Measurements from ENCODE around the gene LAMTOR2.
"Not testable (repeated sequence)": the region's sequence is repeated elsewhere in the genome, so short reads cannot be mapped to it uniquely, and the experiment has no call there.

LAMTOR2 gene

DNA sequence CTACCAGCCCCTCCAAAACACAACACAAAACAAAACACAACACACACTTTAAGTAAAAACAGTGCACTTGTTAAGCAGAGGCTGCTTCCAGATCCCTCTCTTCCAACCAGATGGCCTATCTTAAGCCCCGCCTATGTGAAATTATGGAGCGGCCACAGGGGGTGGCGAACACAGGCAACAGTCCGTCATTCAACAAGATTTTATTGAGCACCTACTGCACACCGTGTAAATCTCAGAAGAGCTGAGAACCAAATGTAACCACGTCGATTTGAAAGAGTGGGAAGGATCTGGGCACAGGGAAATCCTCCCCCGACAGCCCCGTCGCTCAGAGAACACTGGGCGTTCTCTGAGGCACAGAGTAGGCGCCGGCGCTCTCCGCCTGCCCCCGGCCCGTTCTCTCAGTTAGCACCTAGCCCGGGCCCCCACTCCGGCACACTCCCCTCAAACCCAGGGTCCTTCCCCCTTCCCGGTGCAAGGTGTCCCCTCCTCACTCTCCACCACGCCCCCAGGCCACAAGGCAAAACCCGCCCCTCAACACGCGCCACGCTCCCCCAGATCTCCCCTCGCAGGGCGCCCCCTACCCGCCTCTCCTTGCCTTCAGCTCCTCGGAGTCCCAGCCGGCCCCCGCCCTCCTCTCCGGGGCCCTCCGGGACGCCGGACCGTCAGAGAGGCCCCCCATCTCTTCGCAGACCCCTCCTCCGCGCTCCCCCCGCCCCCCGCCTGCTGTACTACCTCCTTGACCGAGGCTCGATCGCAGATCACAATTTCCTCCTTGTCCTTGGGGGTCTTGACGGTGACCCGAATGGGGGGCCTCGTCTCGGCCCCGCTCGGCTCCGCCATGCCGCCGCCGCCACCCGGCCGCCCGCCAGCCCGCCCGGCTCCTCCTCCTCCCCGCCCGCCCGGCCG is 1.5 kb upstream of the LAMTOR2 start:
- DNase-seq (ENCODE audit: low read depth, low spot score): peak; percentile 74

DNA sequence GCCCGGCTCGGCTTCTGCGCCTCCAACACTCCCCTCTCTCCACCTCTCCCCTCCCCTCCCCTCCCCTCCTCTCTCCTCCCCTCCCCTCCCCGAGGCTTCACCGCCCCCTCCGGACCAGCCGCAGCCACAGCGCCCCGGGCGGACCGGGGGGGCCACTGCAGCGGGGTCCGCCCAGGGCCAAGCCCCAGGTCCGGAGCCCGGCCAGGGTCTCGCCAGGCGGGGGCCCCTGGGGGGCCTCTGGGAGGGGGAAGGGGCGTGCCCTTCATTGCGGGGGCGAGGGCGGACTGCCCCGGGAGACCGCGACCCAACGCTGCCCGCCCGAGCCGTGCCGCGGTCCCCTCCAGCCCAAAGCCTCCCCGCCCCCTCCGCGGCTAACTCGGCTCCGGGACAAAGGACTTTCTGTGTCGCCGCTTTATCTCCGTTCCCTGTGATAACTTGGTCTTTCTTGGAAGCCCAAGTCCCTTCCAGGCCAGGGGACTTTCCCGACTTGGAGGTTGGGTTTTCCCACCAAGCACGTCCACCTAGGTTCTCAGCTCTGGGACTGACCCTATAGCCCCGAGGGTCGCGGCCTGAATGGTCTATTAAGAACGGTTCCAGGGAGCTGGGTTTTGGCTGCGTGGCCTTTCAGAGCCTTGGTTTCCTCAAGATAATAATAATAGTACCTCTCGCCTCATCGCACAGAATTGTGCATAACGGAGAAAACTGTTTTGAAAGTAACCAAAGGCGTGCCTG is 648 bp upstream of the LAMTOR2 start, which contains the start of gene UBQLN4:
Gene UBQLN4 (minus strand): TSS at position 31 of the 732 bp plus-strand sequence. CDS start 97 bp downstream, outside the sequence.
- DNase-seq (ENCODE audit: low read depth, low spot score): peak; percentile 87

DNA sequence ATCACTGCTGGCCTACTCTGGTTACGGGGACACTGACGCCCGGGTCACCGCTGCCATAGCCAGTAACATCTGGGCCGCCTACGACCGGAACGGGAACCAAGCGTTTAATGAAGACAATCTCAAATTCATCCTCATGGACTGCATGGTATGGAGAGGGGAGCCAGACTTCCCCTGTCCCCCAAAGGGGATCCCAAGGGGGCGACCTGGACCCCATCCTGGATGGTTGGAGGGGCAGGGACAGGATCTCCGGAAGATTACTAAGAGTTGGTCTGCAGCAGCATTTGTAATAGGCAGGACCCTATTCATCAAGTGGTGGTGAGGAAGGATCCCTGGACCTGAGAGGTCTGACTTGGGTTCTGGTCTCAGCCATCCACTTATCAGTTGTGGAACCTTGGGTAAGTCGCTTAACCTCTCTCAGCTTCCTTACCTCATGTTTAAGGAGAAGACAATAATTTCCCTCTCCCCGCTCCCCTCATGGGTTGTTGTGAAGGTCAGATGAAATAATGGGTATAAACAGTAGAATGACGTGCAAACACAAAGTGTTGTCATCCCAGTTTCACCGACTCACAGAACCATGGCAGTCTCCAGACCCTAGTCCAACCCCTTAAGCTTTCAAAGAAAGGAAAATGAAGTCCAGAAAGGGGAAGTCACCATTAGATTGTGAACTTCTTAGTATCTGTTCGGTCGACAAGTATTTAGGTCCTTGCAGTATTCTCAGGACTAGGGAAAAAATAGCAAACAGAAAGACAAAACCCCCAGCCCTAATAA is 883 bp downstream of the LAMTOR2 start:
- no peak for DNase-seq (ENCODE audit: low read depth, low spot score)

DNA sequence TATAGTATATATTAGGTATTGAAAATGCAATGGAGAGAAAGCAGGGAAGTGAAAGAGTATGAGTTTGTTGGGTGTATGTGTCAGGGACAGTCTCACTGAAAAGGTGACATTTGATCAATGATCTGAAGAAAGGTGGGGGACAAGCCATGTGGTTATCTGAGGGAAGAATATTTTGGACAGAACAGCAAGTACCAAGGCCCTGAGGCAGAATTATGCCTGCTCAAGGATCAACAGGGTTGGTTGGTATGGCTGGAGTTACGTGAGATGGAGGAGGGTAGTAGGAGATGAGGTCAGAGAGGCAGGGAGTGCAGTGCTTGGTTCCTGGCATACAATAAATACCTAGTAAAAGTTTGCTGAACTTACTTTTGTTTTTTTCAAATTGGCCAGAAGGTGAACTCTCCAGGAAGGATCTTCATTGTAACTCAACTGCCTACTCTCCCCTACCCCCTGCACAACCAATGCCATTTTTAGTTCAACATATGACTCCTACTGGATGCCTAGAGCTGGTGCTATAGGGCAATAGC is 1.8 kb downstream of the LAMTOR2 start:
- no peak for DNase-seq (ENCODE audit: low read depth, low spot score)

DNA sequence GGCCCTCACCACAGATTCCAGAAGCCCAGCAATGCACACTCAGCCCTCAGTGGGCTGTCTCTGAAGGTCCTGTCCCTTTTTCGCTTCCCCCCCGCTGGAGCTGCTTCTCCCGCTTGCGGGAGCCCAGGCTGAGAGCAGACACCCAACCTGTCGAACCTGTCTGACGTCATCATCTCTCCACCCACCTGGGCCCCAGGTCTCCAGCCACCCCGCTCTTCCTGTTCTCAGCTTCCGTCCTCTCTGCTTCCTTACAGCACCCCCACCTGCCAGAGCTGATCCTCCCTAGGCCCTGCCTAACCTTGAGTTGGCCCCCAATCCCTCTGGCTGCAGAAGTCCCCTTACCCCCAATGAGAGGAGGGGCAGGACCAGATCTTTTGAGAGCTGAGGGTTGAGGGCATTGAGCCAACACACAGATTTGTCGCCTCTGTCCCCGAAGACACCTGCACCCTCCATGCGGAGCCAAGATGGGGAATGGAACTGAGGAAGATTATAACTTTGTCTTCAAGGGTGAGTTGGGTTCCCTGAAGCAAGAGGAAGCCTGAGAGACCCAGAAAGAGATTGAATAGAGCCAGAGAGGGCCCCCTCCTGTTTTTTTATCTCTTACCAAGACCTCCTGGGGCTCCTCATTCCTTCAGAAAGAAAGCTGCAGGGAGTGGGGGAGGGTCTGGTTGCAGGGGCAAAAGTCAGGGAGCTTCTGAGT is 6.5 kb downstream of the LAMTOR2 start, which contains the start of gene RAB25:
Gene RAB25 (plus strand): TSS at position 224 of the 700 bp plus-strand sequence. CDS start 241 bp downstream, at position 465.
- peak; percentile 94 for DNase-seq (ENCODE audit: low read depth, low spot score)

DNA sequence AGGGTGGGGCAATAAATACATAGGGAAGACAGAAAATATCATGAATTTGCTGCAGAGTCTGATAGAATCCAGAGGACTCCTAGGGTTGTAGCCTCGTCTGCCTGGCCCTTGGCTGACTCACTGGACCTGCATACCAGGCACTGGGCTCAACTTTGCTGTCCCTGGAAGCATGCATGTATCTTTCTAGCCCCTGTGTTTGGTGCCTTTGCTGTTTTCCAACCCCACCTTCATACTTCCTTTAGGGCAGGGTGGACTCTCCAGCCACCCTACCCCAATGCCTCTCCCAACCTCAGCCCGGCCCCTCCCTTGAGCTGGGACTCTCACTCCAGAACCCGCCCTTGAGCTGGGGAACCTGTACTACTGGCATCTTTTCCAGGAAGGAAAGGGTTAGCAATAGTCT is 7.6 kb downstream of the LAMTOR2 start:
- peak; percentile 53 for DNase-seq (ENCODE audit: low read depth, low spot score)

DNA sequence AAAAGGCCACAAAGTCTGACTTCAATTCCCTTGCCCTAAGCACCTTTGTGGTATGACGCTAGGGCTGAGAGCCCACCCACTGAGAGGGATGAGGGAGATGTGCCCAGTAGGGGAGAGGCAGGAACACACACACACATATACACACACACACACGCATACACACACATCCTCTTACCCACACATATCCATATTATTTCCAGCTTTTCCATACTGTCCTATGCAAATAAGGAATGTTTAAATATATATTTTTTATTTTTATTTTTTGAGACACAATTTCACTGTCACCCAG is 9.4 kb downstream of the LAMTOR2 start:
- DNase-seq (ENCODE audit: low read depth, low spot score): no peak

DNA sequence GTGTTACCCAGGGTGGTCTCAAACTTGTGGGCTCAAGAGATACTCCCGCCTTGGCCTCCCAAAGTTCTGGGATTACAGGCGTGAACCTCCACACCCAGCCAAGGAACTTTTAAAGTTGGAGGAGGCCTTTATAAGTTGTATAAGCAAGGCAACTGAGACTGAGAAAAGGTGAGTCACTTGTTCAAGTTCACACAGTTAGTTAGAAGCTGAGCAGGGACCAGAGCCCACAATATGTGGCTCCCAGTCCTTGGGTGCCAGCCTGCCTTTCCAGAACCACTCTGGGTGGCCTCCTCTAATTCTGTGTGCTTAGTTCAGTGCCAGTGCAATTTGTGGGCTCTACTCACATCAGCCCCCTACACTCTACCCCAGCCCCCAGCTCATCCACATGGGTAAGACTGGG is 10.0 kb downstream of the LAMTOR2 start:
- no peak for DNase-seq (ENCODE audit: low read depth, low spot score)

DNA sequence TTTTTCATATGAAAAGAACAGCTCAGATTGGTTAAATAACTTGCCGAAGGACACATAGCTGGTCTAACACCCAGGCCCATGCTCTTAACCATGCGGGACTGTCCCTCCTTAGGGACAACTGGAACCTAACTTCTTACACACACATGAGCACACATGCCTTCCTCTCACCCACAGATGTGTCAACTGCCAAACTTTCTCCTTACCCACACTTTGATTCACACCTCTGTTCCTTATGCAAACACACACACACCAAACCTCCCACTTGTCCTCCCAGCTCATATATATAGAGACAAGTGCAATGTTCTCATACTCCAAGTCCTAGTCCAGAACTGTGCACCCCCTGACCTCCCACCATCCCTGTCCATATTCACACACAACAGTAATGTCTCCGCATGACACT is 10.6 kb downstream of the LAMTOR2 start:
- no peak for DNase-seq (ENCODE audit: low read depth, low spot score)

DNA sequence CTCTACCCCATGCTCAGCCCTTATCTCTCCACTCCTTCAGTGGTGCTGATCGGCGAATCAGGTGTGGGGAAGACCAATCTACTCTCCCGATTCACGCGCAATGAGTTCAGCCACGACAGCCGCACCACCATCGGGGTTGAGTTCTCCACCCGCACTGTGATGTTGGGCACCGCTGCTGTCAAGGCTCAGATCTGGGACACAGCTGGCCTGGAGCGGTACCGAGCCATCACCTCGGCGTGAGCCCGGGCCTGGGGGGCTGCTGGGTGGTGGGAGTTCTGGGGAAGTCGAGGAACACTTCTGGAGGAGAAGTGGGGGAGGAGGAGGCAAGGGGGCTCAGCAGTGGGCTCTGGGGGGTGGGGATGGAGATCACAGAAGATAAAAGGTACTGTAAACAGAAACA is 11.3 kb downstream of the LAMTOR2 start:
- no peak for DNase-seq (ENCODE audit: low read depth, low spot score)

DNA sequence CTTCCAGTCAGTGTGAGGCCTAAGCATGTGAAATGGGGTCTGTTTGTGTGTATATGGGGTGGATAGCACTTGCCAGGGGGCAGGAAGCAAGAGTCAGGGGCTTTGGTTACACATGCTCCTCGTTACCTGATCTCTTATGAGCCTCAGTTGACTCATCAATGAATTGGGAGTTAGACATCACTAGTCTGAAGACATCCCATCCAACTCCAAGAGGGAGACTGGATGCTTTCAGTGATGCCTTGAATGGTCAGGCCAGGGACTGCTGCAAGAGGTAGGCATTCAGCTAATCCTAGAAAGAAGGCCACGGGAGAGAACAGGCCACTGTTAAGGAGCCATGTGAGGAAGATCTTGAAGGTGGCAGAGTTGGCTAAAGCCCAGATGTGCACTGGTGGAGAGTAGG is 12.7 kb downstream of the LAMTOR2 start:
- no peak for DNase-seq (ENCODE audit: low read depth, low spot score)

DNA sequence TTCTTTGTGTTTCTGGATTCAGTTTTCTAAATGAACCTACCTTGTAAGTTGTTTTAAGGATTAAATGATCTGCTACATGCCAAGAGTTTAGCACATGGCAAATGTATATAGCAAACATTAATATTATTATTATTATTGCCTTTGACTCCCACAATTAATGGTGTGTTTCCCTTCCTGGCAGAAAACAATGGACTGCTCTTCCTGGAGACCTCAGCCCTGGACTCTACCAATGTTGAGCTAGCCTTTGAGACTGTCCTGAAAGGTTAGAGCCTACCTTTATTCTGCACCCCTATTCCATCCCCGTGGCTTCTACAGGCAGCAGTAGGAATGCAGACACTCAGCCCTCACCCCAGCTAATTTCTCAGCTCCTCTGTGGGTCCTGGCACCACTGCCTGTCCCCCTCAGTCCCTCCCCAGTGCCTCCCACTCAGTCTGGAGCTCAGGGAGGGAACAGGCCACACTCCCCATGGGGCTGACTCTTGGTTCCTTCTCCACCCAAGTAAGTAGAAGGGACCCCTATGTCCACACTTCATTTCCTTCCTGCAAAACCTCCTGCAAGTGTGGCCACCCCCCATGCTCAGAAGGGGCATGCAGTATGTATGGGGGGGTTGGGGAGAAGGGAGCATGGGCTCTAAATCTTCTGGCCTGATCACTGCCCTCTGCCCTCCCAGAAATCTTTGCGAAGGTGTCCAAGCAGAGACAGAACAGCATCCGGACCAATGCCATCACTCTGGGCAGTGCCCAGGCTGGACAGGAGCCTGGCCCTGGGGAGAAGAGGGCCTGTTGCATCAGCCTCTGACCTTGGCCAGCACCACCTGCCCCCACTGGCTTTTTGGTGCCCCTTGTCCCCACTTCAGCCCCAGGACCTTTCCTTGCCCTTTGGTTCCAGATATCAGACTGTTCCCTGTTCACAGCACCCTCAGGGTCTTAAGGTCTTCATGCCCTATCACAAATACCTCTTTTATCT is 15.2 kb downstream of the LAMTOR2 start:
- no peak for DNase-seq (ENCODE audit: low read depth, low spot score)

DNA sequence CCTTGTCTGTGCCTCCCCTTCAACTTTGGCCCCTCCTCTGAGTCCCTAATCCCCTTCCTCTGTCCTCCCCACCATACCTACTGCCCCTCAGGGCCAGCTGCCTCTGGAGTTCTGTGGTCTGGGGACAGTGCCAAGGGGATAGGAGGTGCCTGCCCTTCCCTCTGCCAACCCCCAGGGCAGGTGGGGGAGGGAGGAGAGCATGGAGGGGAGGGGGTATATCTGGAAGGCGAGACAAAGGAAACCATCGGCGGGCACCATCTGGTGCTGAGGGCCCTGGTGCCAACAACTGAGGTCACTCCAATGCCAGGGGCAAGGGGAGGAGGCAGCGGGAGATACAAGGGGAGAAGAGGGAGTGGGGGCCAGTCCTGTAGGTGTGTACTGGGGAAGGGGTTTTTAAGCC is 16.0 kb downstream of the LAMTOR2 start:
- no peak for DNase-seq (ENCODE audit: low read depth, low spot score)

DNA sequence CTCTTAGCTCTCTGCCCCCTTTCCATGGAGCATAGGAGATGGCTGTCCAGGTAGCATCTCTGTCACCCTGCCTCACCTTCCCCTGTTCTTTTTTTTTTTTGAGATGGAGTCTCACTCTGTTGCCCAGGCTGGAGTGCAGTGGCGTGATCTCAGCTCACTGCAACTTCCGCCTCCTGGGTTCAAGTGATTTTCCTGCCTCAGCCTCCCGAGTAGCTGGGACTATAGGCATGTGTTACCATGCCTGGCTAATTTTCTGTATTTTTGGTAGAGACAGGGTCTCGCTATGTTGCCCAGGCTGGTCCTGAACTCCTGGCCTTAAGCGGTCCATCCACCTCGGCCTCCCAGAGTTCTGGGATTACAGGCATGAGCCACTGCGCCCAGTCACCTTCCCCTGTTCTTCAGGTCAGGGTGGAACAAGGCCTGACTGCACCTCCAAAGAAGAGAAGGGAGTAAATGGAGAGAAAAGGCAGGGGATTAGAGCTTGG is 16.8 kb downstream of the LAMTOR2 start:
- not testable (repeated sequence) for DNase-seq (ENCODE audit: low read depth, low spot score)

DNA sequence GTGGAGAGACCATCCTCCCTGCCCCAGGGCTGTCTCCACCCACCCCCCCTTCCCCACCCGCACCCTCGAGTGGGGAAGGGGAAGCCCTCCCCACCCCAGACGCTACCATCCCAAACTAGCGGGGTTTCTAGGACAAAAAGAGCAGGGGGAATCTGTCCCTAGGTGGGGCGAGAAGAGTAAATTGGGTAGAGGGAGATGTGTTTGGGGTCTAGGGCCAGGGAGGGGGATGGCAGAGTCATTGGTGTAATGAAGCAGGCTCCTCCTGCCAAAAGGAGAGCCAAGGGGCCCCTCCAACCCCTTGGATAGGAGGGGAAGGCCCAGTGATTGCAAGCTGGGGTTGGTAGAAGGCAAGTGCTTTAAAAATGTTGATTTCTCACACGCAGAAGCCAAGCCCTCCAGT is 17.7 kb downstream of the LAMTOR2 start:
- no peak for DNase-seq (ENCODE audit: low read depth, low spot score)

DNA sequence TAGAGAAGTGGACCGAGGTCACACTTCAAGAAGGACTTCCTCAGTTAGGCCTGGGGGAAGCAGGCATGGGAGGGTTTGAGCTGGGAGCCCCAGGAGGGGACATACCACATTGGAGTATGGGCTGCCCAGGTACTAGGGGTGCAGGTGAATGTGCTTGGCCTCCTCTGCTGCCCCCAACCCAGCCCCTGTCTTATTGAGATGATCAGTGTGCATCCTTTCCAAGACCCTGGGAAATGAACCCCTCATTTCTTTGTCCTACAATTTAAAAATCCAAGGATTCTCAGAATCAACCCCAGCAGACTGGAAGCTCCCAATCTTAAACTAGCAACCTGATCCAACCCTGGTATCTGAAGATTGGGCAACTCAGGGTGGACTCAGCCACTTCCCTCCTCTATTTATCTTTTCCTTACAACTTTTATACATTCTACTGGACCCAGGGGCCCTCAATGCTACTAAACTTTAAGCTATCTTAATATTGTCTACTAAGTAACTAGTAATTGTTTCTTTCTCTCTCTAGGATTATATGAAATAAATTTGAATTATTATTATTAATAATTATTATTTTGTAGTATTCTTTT is 18.6 kb downstream of the LAMTOR2 start:
- no peak for DNase-seq (ENCODE audit: low read depth, low spot score)

DNA sequence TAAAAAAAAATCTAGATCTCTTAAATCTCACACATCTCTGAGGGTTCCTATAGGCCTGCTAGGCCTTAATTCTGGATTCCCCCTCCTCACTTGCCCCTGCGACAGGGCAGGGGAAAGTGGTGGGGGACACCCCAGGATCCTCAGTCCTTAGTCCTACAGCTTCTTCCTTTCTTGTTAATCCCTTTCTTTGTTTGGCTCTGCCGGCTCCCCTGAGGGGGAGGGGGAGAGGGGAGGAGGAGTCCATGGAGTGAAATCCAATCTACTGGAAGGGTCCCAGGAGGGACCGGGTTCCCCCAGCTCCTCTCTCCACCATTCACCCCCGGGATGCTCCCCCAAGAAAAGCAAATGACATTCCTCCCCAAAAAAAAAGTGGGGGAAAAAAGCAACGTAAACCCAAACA is 19.2 kb downstream of the LAMTOR2 start:
- DNase-seq (ENCODE audit: low read depth, low spot score): peak; percentile 82

DNA sequence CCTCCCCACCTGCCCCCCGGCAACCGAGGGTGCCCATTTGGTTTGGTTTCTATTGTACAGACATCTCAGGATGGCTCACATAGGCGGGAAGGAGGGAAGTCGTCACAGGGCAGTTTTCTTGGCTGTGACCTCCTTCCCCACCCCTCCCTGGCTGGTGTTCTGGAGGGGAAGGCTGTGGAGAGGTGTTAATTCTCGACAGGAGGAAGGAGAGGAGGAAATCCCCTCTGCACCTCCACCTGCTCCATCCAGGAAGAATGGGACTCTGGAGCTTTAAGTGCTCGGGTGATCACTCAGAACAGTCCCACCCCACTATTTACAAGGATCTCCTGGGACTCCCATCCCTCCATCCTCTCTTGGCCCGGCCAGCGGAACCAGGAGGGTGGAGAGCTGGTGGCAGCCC is 20.1 kb downstream of the LAMTOR2 start:
- peak; percentile 35 for DNase-seq (ENCODE audit: low read depth, low spot score)

DNA sequence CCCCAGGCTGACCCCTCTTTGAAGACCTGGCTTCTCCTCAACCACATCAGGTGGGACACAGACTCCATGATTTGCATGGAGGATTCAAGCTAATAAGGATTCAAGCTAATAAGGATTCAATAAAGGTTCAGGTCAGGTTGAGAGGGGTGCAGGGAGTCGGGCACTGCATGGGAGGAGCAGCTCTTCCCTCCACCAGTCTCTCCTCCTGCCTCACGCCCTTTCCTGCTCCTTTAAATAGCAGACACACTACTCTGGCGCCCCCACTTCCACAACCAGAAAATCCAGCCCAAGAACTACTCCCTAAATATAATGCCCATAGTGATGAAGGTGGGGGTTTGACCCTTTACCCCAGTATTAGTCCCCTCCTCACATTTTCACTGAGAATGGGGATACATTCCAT is 20.6 kb downstream of the LAMTOR2 start:
- no peak for DNase-seq (ENCODE audit: low read depth, low spot score)
